H9 (cell line): ENCODE results near the gene LDB2. TPM values are rescaled to one million over a fixed set of nuclear protein-coding genes. Genes with fewer than 3 reads are reported as not detected.
A peak's percentile ranks its signal among the peaks of the same experiment; 100 is the strongest.

Experiments
- DNase-seq: peaks from one replicate; pipeline ENCODE4 v3.0.0-alpha.2; 2017
- H2AFZ ChIP-seq: one replicate; pipeline ENCODE4 v1.6.1; 2013; ENCODE audit warnings: mild to moderate bottlenecking, low read length, control low read depth, moderate library complexity
- H2AK5ac ChIP-seq: 2 replicates; pipeline ENCODE4 v1.6.1; 2013; ENCODE audit warnings: low read length, control low read depth, mixed read lengths; ENCODE audit not compliant: insufficient read length
- H2BK120ac ChIP-seq: one replicate; pipeline ENCODE4 v1.6.1; 2013; ENCODE audit warnings: low read depth, mild to moderate bottlenecking, low read length, control low read depth, inconsistent platforms; ENCODE audit not compliant: poor library complexity, severe bottlenecking
- H2BK12ac ChIP-seq: 2 replicates; pipeline ENCODE4 v1.6.1; 2013; ENCODE audit warnings: low read length, control low read depth, mixed read lengths, low read depth; ENCODE audit not compliant: insufficient read length
- H2BK15ac ChIP-seq: 2 replicates; pipeline ENCODE4 v1.6.1; 2013; ENCODE audit warnings: low read depth, low read length, control low read depth
- H2BK20ac ChIP-seq: one replicate; pipeline ENCODE4 v1.6.1; 2013; ENCODE audit warnings: low read depth, mild to moderate bottlenecking, low read length, control low read depth, inconsistent platforms; ENCODE audit not compliant: poor library complexity, severe bottlenecking
- H2BK5ac ChIP-seq: 2 replicates; pipeline ENCODE4 v1.6.1; 2013; ENCODE audit warnings: low read length, control low read depth, mixed read lengths; ENCODE audit not compliant: insufficient read length
- H3K14ac ChIP-seq: 2 replicates; pipeline ENCODE4 v1.6.1; 2013; ENCODE audit warnings: low read length, control low read depth; ENCODE audit not compliant: insufficient read depth
- H3K18ac ChIP-seq: 2 replicates; pipeline ENCODE4 v1.6.1; 2013; ENCODE audit warnings: low read depth, mild to moderate bottlenecking, mixed read lengths, low read length, control low read depth; ENCODE audit not compliant: insufficient read length
- H3K23ac ChIP-seq: 2 replicates; pipeline ENCODE4 v1.6.1; 2013; ENCODE audit warnings: low read length, control low read depth, mixed read lengths, low read depth; ENCODE audit not compliant: insufficient read length
- H3K23me2 ChIP-seq: 2 replicates; pipeline ENCODE4 v1.6.1; 2013; ENCODE audit warnings: low read depth, mild to moderate bottlenecking, mixed read lengths, low read length, control low read depth; ENCODE audit not compliant: insufficient read length, poor library complexity, severe bottlenecking
- H3K27ac ChIP-seq: 2 replicates; pipeline ENCODE4 v1.5.1; 2013; ENCODE audit warnings: low read length, control low read depth, mixed read lengths, low read depth; ENCODE audit not compliant: insufficient read length
- H3K27me3 ChIP-seq: 2 replicates; pipeline ENCODE4 v1.6.1; 2013; ENCODE audit warnings: low read length, control low read depth, inconsistent platforms; ENCODE audit not compliant: insufficient read depth
- H3K4ac ChIP-seq: 2 replicates; pipeline ENCODE4 v1.6.1; 2013; ENCODE audit warnings: low read depth, mild to moderate bottlenecking, control low read depth, inconsistent platforms, low read length, moderate library complexity
- H3K4me1 ChIP-seq: 2 replicates; pipeline ENCODE4 v1.6.1; 2013; ENCODE audit warnings: low read length, control low read depth, inconsistent platforms; ENCODE audit not compliant: insufficient read depth
- H3K4me2 ChIP-seq: 2 replicates; pipeline ENCODE4 v1.6.1; 2013; ENCODE audit warnings: low read length, control low read depth, mixed read lengths; ENCODE audit not compliant: insufficient read length, insufficient read depth
- H3K56ac ChIP-seq: 2 replicates; pipeline ENCODE4 v1.6.1; 2013; ENCODE audit warnings: low read depth, mild to moderate bottlenecking, mixed read lengths, low read length, control low read depth; ENCODE audit not compliant: insufficient read length
- H3K79me1 ChIP-seq: 2 replicates; pipeline ENCODE4 v1.6.1; 2013; ENCODE audit warnings: low read depth, mild to moderate bottlenecking, moderate library complexity, low read length, control low read depth, inconsistent platforms; ENCODE audit not compliant: insufficient read depth, poor library complexity, severe bottlenecking
- H3K79me2 ChIP-seq: 2 replicates; pipeline ENCODE4 v1.6.1; 2013; ENCODE audit warnings: low read length, control low read depth, inconsistent platforms; ENCODE audit not compliant: insufficient read depth
- H3K9ac ChIP-seq: 2 replicates; pipeline ENCODE4 v1.6.1; 2013; ENCODE audit warnings: low read length, control low read depth, mixed read lengths; ENCODE audit not compliant: insufficient read length; ENCODE audit errors: extremely low read depth
- H3K9me3 ChIP-seq: one replicate; pipeline ENCODE4 v1.6.1; 2013; ENCODE audit warnings: low read depth, low read length, inconsistent platforms; ENCODE audit not compliant: control insufficient read depth
- H3T11ph ChIP-seq: one replicate; pipeline ENCODE4 v1.6.1; 2013; ENCODE audit warnings: mild to moderate bottlenecking, low read length, control low read depth, inconsistent platforms
- H4K20me1 ChIP-seq: one replicate; pipeline ENCODE4 v1.6.1; 2013; ENCODE audit not compliant: control insufficient read depth, insufficient read length, insufficient read depth
- H4K5ac ChIP-seq: 2 replicates; pipeline ENCODE4 v1.6.1; 2013; ENCODE audit warnings: low read depth, mild to moderate bottlenecking, mixed read lengths, low read length, control low read depth; ENCODE audit not compliant: insufficient read length
- H4K8ac ChIP-seq: replicated peaks from 2 replicates; pipeline ENCODE4 v1.6.1; 2013; ENCODE audit warnings: low read length, control low read depth, mixed read lengths, low read depth; ENCODE audit not compliant: insufficient read length
- H4K91ac ChIP-seq: 2 replicates; pipeline ENCODE4 v1.6.1; 2013; ENCODE audit warnings: low read depth, mild to moderate bottlenecking, moderate library complexity, mixed read lengths, low read length, control low read depth; ENCODE audit not compliant: insufficient read length
- H3K27ac Mint-ChIP-seq, 3 experiments: 2 replicates in 2 of 3; 3 replicates in 1 of 3; pipeline ENCODE4 v1.8.0; 2020 to 2021; ENCODE audit warnings: mixed read lengths in 3 of 3, mild to moderate bottlenecking in 1 of 3, moderate library complexity in 1 of 3
- H3K27me3 Mint-ChIP-seq: 2 replicates; pipeline ENCODE4 v1.8.0; 2021; ENCODE audit warnings: low read depth, mild to moderate bottlenecking, moderate library complexity, mixed read lengths
- H3K36me3 Mint-ChIP-seq, 3 experiments: 2 replicates in 2 of 3; 3 replicates in 1 of 3; pipeline ENCODE4 v1.8.0; 2020 to 2021; ENCODE audit warnings: low read depth in 3 of 3, mixed read lengths in 3 of 3; ENCODE audit not compliant: insufficient read depth in 1 of 3
- H3K4me1 Mint-ChIP-seq, 2 experiments: 2 replicates each; pipeline ENCODE4 v1.8.0; 2020; ENCODE audit warnings: mixed read lengths in 2 of 2
- H3K4me3 Mint-ChIP-seq, 2 experiments: 2 replicates in 1 of 2; 3 replicates in 1 of 2; pipeline ENCODE4 v1.8.0; 2020 to 2021; ENCODE audit warnings: mild to moderate bottlenecking in 2 of 2, mixed read lengths in 2 of 2, moderate library complexity in 1 of 2
- H3K9me3 Mint-ChIP-seq, 2 experiments: 2 replicates in 1 of 2; 3 replicates in 1 of 2; pipeline ENCODE4 v1.8.0; 2020; ENCODE audit warnings: mild to moderate bottlenecking in 2 of 2, mixed read lengths in 2 of 2, moderate library complexity in 1 of 2
- WGBS: extraction: QIAGEN DNeasy Blood & Tissue Kit; methylation state at CpG from one replicate; pipeline ENCODE4 v1.1.7; 2013; ENCODE audit warnings: missing lambda C conversion rate, low lambda C conversion rate, mixed read lengths; ENCODE audit not compliant: insufficient read length; ENCODE audit errors: extremely low coverage; 5-methylcytosine and 5-hydroxymethylcytosine counted together
- total RNA-seq: library from RNA; stranded (reverse); gene quantifications from 2 replicates; pipeline ENCODE4 v1.2.1, GENCODE V29; 2021
- TF ChIP-seq, protein P1 (sequence below): fragments of 200-600 bp; sonication (generic); conservative IDR thresholded peaks from 3 replicates; pipeline ENCODE4 v1.8.0; 2021; ENCODE audit warnings: antibody characterized with exemption, mild to moderate bottlenecking

LDB2 gene
- total RNA-seq, 1 experiment from 2014 or later, result 22.5 TPM

DNA sequence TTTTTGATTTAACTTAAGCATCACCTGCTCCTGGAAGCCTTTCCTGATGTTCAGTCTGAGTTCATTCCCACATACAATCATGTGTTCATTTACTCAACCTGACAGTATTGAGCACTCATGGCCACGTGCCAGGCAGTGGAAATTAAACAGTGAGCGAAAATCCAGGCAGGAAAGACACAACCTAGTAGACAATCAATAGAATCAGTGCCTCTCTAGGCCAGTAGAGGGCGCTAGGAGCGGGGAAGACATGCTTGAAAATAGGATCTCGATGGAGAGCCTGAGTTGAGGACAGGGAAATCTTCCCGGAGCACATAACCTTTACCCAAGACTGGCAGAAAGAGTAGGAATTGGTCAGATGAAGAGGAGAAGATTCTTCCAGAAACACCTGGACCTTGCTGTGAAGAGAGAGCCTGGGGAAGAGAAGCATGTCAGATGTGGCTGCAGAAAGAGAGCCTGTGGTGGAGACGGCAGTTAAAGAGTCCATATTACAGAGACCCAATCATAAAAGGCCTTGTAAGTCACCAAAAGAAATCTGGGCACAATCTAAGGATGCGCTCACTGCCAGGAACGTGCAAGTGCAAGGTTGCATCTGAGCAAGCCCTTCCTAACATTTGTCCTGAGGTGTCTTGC is 103.5 kb downstream of the LDB2 start:
- H3K79me1 ChIP-seq, result no peaks in the 10 kb centered on the region
- H3T11ph ChIP-seq, result no peak overlapping the region
- H3K4me2 ChIP-seq, result no peak overlapping the region
- no peak overlapping the region for H2BK12ac ChIP-seq
- H2BK120ac ChIP-seq, result no peak overlapping the region
- H2BK5ac ChIP-seq, result no peak overlapping the region
- H3K27me3 ChIP-seq, result no peaks in the 10 kb centered on the region
- H3K79me2 ChIP-seq, result no peaks in the 10 kb centered on the region
- peaks cover 4 to 8% (median 7%) of the 10 kb centered on the region in 3 experiments; a peak in 5 of 7 replicates for H3K36me3 Mint-ChIP-seq
- H3K4me1 ChIP-seq, result peaks cover 13% of the 10 kb centered on the region
- no peak overlapping the region for H3K9ac ChIP-seq
- no peaks in the 10 kb centered on the region for H3K23me2 ChIP-seq
- no peak overlapping the region for H3K4me3 Mint-ChIP-seq
- no peaks in the 10 kb centered on the region for H3K27me3 Mint-ChIP-seq
- H2BK15ac ChIP-seq, result no peak overlapping the region
- no peak overlapping the region for H2BK20ac ChIP-seq
- H3K27ac Mint-ChIP-seq, result peak overlapping the region in 1 of 3 experiments; percentile 2; a peak in 2 of 7 replicates
- H3K27ac ChIP-seq, result no peak overlapping the region
- H4K91ac ChIP-seq, result no peak overlapping the region
- no peaks in the 10 kb centered on the region for H3K9me3 ChIP-seq
- no peak overlapping the region for H2AK5ac ChIP-seq
- peak; percentile 74 for DNase-seq
- no peak overlapping the region for H2AFZ ChIP-seq
- H4K5ac ChIP-seq, result no peak overlapping the region
- H3K23ac ChIP-seq, result no peak overlapping the region
- TF ChIP-seq, protein P1, sequence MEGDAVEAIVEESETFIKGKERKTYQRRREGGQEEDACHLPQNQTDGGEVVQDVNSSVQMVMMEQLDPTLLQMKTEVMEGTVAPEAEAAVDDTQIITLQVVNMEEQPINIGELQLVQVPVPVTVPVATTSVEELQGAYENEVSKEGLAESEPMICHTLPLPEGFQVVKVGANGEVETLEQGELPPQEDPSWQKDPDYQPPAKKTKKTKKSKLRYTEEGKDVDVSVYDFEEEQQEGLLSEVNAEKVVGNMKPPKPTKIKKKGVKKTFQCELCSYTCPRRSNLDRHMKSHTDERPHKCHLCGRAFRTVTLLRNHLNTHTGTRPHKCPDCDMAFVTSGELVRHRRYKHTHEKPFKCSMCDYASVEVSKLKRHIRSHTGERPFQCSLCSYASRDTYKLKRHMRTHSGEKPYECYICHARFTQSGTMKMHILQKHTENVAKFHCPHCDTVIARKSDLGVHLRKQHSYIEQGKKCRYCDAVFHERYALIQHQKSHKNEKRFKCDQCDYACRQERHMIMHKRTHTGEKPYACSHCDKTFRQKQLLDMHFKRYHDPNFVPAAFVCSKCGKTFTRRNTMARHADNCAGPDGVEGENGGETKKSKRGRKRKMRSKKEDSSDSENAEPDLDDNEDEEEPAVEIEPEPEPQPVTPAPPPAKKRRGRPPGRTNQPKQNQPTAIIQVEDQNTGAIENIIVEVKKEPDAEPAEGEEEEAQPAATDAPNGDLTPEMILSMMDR, result peak; percentile 94
- no CpG with 5 or more reads among the region's 9 CpGs for WGBS
- no peak overlapping the region for H4K8ac ChIP-seq
- H4K20me1 ChIP-seq, result no peaks in the 10 kb centered on the region
- no peaks in the 10 kb centered on the region for H3K9me3 Mint-ChIP-seq
- no peak overlapping the region for H3K4ac ChIP-seq
- no peak overlapping the region for H3K56ac ChIP-seq
- H3K4me1 Mint-ChIP-seq, result peaks cover 34 to 49% of the 10 kb centered on the region in 2 experiments
- H3K18ac ChIP-seq, result no peak overlapping the region
- H3K14ac ChIP-seq, result no peak overlapping the region
